GM10847 (cell line): ENCODE measurements around the gene OR52E6.

Source experiments
- POLR2A ChIP-seq: IDR thresholded peaks from 2 replicates; pipeline ENCODE4 v1.6.1; 2011; ENCODE audit not compliant: insufficient read length; ENCODE audit errors: extremely low read depth

OR52E6 gene

DNA sequence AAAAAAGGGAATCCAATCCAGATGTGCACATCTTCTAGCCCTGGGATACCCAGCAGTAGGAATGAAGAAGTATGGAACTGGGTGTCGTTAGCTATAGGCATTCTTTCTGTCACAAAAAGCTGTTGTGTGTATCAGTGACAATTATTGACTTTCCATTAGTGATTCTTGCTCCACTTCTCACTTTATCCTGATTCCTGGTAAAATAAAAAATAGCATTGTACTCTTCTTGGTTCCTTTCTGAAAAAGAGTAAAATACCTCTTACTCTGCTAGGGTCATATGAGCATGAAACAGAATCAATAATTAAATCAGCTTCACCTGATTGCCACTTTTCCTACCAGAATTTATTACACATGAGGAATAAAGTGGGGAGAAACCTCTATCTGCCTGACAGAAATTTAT lies at the start of gene OR52E6:
TSS of gene OR52E6 (minus strand) at position 101 of the 400 bp plus-strand sequence. CDS start at position 101, 0 bp downstream.
- TF ChIP-seq POLR2A = no peak

DNA sequence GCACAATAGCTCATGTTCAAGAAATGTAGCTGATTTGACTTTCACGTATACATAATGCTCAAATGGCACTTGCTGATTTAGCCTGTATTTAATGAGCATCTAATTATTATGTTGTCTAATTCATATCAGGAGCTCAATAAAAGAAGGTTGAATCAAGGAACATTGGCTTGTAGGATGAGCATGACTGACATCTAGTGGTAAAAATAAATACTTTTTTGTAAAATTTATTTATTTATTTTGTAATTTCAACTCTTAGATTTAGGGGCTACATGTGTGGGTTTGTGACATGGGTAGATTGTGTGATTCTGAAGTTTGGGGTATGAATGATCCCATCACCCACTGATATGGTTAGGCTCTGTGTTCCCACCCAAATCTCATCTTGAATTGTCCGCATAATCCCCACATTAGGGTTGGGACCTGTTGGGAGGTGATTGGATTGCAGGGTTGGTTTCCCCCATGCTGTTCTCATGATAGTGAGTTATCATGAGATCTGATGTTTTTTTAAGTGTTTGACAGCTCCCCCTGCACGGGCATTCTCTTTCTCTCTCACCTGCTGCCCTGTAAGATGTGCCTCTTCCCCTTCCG lies 49.6 kb upstream of the OR52E6 start:
- TF ChIP-seq POLR2A = no peak

DNA sequence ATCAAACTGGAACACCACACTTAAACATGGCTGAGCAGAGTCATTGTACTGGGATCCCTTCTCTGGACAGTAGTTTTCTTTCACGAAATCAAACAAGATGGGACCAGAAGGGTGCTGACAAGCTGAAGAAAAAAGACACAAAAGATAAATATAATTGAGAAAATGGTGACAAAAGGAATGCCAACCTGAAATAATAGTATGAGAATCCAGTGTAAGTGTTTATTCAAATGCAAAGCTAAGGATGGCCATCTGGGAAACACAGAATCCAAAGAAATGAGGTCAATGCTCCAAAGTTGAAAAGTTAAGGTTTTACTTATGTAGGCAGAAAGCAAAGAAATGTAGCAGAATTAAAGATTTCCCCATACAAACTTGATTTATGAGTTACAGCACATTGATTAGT lies 46.0 kb upstream of the OR52E6 start:
- no peak for TF ChIP-seq POLR2A

DNA sequence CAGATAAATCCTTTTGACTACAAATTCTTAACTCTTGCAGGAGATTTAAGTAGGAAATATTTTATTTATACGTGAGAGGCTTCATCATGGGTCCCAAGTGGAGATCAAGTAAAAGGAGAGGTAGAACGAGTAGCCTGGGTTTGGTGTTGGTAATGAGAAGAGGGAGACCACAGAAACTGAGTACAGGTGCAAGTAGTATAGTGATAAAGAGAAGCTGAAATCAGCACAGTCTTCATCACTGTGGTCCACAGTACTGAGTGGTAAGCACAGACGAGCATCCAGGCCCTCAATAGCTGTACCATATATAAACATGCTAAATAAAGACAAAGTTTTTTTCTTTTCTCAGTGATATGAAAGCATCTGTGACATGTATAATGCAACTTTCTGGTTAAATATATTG lies 45.5 kb upstream of the OR52E6 start:
- TF ChIP-seq POLR2A = no peak

DNA sequence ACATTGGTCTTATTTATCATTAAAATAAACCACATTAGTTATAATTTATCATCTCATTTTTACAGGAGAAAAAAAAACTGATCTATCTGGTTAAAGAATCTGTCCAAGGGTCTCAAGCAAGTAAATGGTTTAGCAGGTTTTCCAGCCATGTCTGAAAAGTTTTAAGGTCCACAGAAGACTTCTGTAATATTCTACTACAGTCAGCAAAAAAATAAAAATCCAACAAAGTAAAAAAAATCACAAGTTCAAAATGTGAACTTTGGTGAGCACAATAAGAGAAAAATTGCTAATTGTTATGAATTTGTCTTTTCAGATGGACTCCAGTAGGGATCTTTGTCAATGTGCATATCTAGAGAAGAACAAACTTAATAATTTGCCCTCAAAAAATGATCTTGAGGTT lies 40.1 kb upstream of the OR52E6 start:
- no peak for TF ChIP-seq POLR2A

DNA sequence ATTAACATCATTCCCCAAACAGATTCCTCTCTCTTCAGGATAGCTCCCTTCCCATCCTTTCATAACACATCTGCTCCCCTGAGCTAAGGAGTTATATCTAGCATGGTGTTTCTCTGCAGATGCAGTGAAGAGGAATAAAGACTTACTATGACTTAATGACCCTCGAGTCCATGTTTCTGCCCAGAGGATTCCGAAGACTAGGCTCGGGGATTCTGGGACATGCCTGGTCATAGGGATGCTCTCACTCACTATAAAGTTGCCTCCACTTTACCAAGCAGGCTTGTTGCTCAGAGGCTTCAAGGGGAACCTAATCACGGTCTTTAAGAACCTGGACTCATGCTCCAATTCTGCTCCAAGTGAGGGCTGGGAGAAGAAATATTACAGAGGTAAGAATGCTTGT lies 38.6 kb upstream of the OR52E6 start, which contains the start of gene OR52E4:
TSS of gene OR52E4 (plus strand) at position 301 of the 400 bp plus-strand sequence. CDS start 3,664 bp downstream, outside the sequence.
- TF ChIP-seq POLR2A = no peak

DNA sequence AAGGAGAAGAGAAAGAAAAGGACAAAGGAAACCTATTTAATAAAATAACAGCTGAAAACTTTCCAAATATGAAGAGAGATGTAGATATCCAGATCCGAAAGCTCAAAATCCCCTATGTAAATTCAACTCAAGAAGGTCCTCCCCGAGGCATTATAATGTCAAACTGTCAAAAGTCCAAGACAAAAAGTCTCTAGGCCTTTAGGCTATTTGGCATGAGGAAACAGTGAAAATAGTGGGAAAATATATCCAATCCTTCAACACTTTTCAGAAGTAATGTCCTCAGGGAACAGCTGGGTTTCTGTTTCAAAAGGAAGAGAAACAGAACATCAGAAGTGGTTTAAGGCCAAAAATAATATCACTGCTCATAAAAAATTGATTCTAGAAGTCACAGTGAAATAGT lies 36.9 kb upstream of the OR52E6 start:
- no peak for TF ChIP-seq POLR2A

DNA sequence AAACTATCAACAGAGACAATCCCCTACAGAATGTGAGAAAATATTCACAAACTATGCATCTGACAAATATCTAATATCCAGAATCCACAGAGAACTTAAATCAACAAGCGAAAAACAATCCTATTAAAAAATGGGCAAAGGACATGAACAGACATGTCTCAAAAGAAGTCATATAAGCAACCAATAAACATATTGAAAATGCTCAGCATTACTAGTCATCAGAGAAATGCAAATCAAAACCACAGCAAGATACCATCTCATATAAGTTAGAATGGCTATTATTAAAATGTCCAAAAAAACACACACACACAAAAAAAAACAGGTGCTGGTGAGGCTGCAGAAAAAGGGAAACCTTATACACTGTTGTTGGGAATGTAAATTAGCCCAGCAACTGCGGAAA lies 24.1 kb upstream of the OR52E6 start:
- no peak for TF ChIP-seq POLR2A

DNA sequence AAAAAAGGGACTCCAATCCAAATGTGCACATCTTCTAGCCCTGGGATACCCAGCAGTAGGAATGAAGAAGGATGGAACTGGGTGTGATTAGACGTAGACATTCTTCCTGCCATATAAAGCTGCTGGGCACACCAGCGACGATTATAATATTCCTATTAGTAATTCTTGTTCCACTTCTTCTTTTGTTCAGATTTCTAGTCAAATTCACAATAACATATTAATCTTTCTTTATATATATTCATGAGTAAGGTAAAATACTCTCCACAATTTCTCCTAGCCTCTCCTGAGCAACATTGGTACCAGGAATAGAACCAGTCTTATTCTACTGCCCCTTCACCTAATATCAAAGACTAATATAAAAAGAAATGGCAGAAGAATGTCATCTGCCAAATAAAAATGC lies 15.9 kb upstream of the OR52E6 start, which contains the start of gene OR52E8:
TSS of gene OR52E8 (minus strand) at position 101 of the 400 bp plus-strand sequence. CDS start at position 101, 0 bp downstream.
- no peak for TF ChIP-seq POLR2A

DNA sequence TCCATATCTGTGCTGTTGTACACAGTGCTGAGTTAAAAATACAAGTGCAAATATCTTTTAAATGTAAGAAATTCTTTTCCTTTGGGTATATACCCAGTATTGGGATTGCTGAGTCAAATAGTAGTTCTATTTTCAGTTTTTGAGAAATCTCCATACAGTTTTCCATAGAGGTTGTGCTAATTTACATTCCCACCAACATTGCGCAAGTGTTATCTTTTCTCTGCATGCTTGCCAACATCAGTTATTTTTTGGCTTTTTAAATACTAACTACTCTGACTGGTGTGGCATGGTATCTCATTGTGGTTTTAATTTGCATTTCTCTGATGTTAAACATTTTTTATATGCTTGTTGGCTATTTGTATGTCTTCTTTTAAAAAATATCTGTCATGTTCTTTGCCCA lies 9.3 kb upstream of the OR52E6 start:
- no peak for TF ChIP-seq POLR2A

DNA sequence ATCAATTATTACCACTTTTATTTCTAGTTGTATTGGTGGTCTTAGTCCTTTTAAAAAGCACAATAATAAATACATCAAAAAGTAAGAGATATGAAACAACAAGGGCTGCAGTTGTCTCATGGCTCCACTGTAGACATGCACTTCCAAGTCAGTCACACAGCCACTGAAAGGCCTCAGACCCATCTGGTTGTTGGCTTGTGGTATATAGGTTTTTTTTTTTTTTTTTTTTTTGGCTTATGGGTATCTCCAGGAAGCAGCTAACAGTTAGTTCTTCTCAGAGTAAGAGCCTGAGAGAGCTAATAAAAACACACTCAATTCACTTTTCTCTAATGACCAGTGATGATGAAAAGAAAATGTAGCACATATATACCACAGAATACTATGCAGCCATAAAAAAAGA lies 6.0 kb upstream of the OR52E6 start:
- no peak for TF ChIP-seq POLR2A

DNA sequence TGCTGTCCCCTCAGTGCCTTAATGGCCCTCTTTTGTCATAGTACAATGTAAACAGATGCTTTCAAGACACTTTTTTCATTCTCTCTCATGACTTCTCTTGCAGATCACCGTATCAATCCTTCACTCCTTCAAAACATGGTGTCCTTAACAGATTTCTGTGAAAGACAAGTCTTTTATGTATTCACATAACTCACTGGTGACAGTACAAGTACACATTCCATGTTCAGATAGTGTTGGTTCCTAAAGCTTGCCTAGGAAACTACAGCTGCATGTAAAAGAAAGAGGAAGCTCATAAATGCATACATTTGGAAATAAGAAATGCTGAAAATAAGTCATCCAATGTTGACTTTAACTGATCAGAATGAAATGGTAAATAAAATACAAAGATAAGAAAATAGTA lies 5.0 kb upstream of the OR52E6 start:
- no peak for TF ChIP-seq POLR2A

DNA sequence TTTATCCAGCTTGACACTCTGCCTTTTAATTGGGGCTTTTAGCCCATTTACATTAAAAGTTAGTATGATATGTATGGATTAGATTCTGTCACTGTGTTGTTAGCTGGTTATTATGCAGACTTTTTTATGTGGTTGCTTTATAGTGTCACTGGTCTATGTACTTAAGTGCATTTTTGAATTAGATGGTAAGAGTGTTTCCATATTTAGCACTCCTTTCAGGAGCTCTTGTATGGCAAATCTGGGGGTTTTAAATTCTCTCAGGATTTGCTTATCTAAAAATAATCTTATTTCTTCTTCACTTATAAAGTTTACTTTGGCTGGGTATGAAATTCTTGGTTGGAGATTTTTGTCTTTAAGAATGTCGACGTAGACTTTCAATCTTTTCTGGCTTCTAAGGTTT lies 4.0 kb downstream of the OR52E6 start:
- no peak for TF ChIP-seq POLR2A

DNA sequence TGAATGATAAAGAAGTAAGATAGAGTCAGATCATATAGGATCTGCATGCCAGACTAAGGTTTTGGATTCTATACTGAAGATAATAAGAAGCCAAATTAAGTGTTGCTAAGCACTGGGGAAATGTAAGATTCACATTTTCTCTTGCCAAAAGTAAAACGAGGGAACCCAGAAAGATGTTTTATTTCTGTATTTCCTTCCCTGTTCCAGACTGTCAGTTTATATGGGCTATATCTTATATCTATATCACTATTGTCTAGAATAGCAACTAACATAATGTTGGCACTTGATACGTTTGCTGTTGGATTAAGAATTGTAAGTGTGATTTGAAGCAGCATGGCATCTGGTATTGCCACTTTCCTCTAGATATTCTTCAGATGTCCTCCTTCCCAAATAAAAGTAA lies 8.3 kb downstream of the OR52E6 start:
- TF ChIP-seq POLR2A = no peak

DNA sequence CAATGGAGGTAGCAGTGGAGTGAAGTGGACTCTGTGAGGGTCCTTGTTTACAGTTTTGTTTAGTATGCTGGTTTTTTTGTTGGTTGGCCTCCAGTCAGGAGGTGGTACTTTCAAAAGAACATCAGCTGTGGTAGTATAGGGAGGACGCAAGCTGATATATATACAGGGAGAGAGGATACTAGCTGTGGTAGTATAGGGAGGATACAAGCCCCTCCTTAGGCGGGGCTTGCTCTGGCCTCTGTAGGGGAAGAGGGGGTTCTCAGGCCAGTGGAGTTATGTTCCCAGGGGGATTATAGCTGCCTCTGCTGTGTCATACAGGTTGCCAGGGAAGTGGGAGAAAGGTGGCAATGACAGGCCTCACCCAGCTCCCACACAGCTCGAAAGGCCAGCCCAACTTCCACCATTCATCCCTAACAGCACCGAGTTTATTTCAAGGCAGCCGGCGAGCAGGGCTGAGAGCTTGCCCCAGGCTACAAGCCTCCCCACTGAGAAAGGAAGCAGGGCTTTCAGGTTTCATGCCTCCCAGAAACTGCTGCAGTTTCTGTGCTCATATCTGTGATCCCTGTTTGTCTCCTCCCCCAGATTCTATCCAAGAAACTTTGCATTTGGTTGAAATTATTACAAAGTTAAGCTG lies 10.4 kb downstream of the OR52E6 start:
- TF ChIP-seq POLR2A = no peak

DNA sequence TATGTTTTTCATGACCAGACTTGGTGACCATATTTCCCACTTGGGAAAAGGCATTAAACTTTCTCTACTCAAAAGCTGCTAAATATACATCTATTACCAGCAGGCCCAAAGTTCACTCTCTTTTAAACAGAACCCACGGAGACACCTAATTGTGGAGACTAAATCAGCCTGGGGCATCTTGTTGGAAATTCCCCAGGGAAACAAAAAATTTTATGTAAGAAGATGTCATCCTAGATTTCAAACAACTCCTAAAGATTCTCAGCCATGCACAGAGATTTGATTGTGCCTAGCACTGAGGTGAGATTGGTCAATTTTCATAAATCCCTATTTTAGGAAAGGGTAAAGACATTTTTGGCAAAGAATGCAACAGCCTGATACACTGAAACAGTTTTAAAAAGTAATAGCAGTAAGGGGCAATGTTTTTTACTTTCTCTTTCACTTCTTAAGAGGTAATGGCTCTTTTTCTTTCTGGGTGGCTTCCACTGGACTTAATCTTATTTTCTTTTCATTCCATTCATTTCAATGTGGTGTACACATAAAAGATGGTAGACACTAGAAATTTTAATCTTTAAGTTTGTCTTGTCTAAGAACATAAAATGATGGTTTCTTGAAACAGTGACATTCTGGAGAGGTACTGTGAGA lies 23.3 kb downstream of the OR52E6 start:
- no peak for TF ChIP-seq POLR2A
